IMR-90 (cell line): ENCODE results near the gene PHC2. TPM values are rescaled to one million over a fixed set of nuclear protein-coding genes. Genes with fewer than 3 reads are reported as not detected.

ENCODE experiments used
- BHLHE40 ChIP-seq: fragments of 150-350 bp; IDR thresholded peaks from 2 replicates; pipeline ENCODE4 v1.6.1; 2016; ENCODE audit warnings: mild to moderate bottlenecking, low read depth, low read length
- POLR2A ChIP-seq: IDR thresholded peaks from 2 replicates; pipeline ENCODE4 v1.6.1; 2012; ENCODE audit warnings: mild to moderate bottlenecking, low read depth, low read length
- RAD21 ChIP-seq: IDR thresholded peaks from 2 replicates; pipeline ENCODE4 v1.6.1; 2012; ENCODE audit warnings: low read length, improper control_type of control experiment
- RFX5 ChIP-seq: IDR thresholded peaks from 2 replicates; pipeline ENCODE4 v1.8.0; 2012; ENCODE audit warnings: low read depth, mild to moderate bottlenecking, low read length, moderate library complexity
- polyA plus RNA-seq, 3 experiments: library from polyadenylated mRNA; depleted of rRNA; stranded (reverse); fragments of >200 nt; gene quantifications; 2 replicates each; pipeline ENCODE4 v1.2.3, GENCODE V29; 2012; ENCODE audit warnings: low replicate concordance in 1 of 3
- total RNA-seq: library from RNA; depleted of rRNA; stranded (reverse); fragments of >200 nt; gene quantifications from 2 replicates; pipeline ENCODE4 v1.2.3, GENCODE V29; 2012

PHC2 gene
- total and polyA plus RNA-seq, 2 of the 4 experiments (the other 2 are of a cell fraction), result 46.4 to 98.1 TPM

- TF ChIP-seq BHLHE40 (peak; percentile 76), RAD21 (peak; percentile 16; the same call in 1 of the 2 replicates), POLR2A (no peak), RFX5 (no peak)
Observed at GRCh38 chr1:33433509-33434362, 2.8 kb upstream of the PHC2 start (continued).
